GM10248 (cell line): ENCODE data around the gene OR52W1.

Source experiments
- CTCF ChIA-PET: fragments of 300-600 bp; sonication (Branson Sonifier 250); formaldehyde crosslinking; extraction: SDS; loops from one replicate; lab custom pipeline; 2021; ENCODE audit warnings: antibody characterized with exemption; lab: Yijun Ruan, JAX
- POLR2A ChIA-PET: fragments of 350-650 bp; sonication (Branson Sonifier 250); formaldehyde crosslinking; extraction: SDS; loops from one replicate; lab custom pipeline; 2020; ENCODE audit warnings: antibody characterized with exemption; lab: Yijun Ruan, JAX
- DNase-seq: peaks from one replicate; pipeline ENCODE4 v3.0.0; 2012; ENCODE audit errors: extremely low spot score
- CTCF ChIP-seq: IDR thresholded peaks from 2 replicates; pipeline ENCODE4 v1.5.1; 2012; ENCODE audit warnings: mild to moderate bottlenecking, low read depth; ENCODE audit errors: extremely low read depth, missing control alignments, control extremely low read depth

The OR52W1 gene

GRCh38 chr11:6224421-6224820 is 25.4 kb downstream of the OR52W1 start:
- CTCF ChIA-PET = interaction anchor here (1.0 to 1.2 kb wide), 2 partner anchors 10 to 26 kb away, joined by 3 read pairs; no protein-coding TSS in a partner anchor
- POLR2A ChIA-PET = no interaction called here
- TF ChIP-seq CTCF = no peak
- DNase-seq = no peak

GRCh38 chr11:6225024-6225423 is 26.0 kb downstream of the OR52W1 start:
- ChIA-PET CTCF (interaction anchor here (1.0 to 1.5 kb wide), 2 partner anchors 9 to 11 kb away, joined by 3 to 8 read pairs; no protein-coding TSS in a partner anchor), POLR2A (no interaction called here)
- TF ChIP-seq CTCF = no peak
- DNase-seq = no peak

- no peak for TF ChIP-seq CTCF
- ChIA-PET POLR2A (interaction anchor here (0.7 kb wide), 1 partner anchor 17 kb away, joined by 4 read pairs; no protein-coding TSS in a partner anchor), CTCF (interaction anchor here (1.5 kb wide), 1 partner anchor 10 kb away, joined by 8 read pairs; no protein-coding TSS in a partner anchor)
- no peak for DNase-seq
Measured at GRCh38 chr11:6225896-6226295, 26.9 kb downstream of the OR52W1 start.

GRCh38 chr11:6228520-6228919 is 29.5 kb downstream of the OR52W1 start:
- DNase-seq = no peak
- ChIA-PET POLR2A (no interaction called here), CTCF (interaction anchor here (0.9 to 3.2 kb wide), 3 partner anchors 15 to 277 kb away, joined by 3 to 9 read pairs (median 8); no protein-coding TSS in a partner anchor)
- TF ChIP-seq CTCF = no peak

GRCh38 chr11:6229911-6230310 is 30.9 kb downstream of the OR52W1 start:
- no peak for TF ChIP-seq CTCF
- no peak for DNase-seq
- CTCF ChIA-PET = interaction anchor here (0.8 to 3.2 kb wide), 6 partner anchors 9 to 124 kb away, joined by 3 to 9 read pairs (median 6); no protein-coding TSS in a partner anchor
- POLR2A ChIA-PET = interaction anchor here (0.6 kb wide), 1 partner anchor 16 kb away, joined by 5 read pairs; no protein-coding TSS in a partner anchor

GRCh38 chr11:6232899-6233298 is 33.9 kb downstream of the OR52W1 start:
- TF ChIP-seq CTCF = no peak
- ChIA-PET CTCF (no interaction called here), POLR2A (no interaction called here)
- no peak for DNase-seq

GRCh38 chr11:6233984-6234386 is 35.0 kb downstream of the OR52W1 start:
- DNase-seq = no peak
- ChIA-PET CTCF (interaction anchor here (1.8 to 4.2 kb wide), 2 partner anchors 16 to 129 kb away, joined by 6 to 45 read pairs; no protein-coding TSS in a partner anchor), POLR2A (no interaction called here)

More at GRCh38 chr11:6233984-6234386, 35.0 kb downstream of the OR52W1 start:
- TF ChIP-seq CTCF = no peak
